Measurements from ENCODE around the gene C20orf173.

The C20orf173 gene

DNA sequence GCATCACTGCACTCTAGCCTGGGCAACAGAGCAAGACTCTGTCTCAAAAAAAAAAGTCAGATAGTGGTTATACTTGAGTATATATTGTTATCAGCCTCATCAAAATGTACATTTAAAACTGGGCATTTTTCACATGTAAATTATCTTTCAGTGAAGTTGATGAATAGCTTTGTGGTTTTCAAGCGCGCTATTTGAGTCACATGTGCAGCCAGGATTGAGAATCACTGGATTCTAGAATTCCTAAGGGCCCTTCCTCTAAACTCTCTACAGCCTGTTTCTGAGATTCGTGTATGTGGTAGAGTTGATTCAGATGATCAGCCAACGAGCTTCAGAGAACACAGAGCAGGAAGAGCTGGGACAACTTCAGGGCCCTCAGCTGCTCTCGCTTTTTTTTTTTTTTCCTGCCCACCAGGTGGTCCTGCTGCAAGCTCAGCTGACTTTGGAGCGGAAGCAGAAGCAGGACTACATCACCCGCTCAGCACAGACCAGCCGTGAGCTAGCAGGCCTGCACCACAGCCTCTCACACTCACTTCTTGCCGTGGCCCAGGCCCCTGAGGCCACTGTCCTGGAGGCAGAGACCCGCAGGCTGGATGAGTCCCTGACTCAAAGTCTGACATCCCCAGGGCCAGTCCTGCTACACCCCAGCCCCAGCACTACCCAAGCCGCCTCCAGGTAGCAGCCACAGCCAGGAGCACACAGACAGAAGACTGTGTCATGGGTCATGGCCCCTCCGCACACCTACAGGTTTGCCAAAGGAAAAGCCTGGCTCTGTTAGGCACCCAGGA is 18.3 kb downstream of the C20orf173 start:
- Histone ChIP-seq H2BK12ac (ENCODE audit: low read length in 2 of 2) (no peak overlapping the region), H3K4me3 (ENCODE audit: insufficient read depth in 1 of 2, low read depth in 1 of 2, low read length in 2 of 2) (no peak overlapping the region), H3K27ac (ENCODE audit: low read length, poor library complexity, severe bottlenecking) (peak overlapping the region; percentile 85), H3K23ac (ENCODE audit: low read length in 2 of 2) (no peak overlapping the region), H2BK15ac (ENCODE audit: low read depth, poor library complexity, severe bottlenecking) (no peak overlapping the region), H3K9ac (ENCODE audit: low read length) (no peak overlapping the region), H3K4me1 (ENCODE audit: control insufficient read depth, insufficient read depth, low read depth, low read length) (peaks cover 19% of the 10 kb centered on the region), H2AFZ (ENCODE audit: low read depth, low read length) (no peak overlapping the region), H4K8ac (ENCODE audit: low read length) (no peak overlapping the region), H3K27me3 (ENCODE audit: control insufficient read depth in 1 of 2, insufficient read depth in 1 of 2, low read length in 2 of 2) (no peaks in the 10 kb centered on the region), H3K14ac (ENCODE audit: low read length in 2 of 2) (no peak overlapping the region), H3K4ac (ENCODE audit: low read depth in 1 of 2, low read length in 2 of 2) (no peak overlapping the region), H4K91ac (ENCODE audit: low read length) (no peak overlapping the region), H3K9me3 (ENCODE audit: control insufficient read depth, low read length) (no peaks in the 10 kb centered on the region), H3K36me3 (ENCODE audit: control insufficient read depth in 1 of 2, insufficient read depth in 2 of 2, low read depth in 1 of 2, low read length in 2 of 2) (peaks cover 74 to 91% of the 10 kb centered on the region in 2 experiments), H2AK5ac (ENCODE audit: low read length, severe bottlenecking) (peak overlapping the region; percentile 49), H3K4me2 (ENCODE audit: low read length, poor library complexity, severe bottlenecking) (no peak overlapping the region), H3K18ac (ENCODE audit: low read depth in 1 of 2, low read length in 2 of 2) (no peak overlapping the region), H3K79me1 (replicated peaks; ENCODE audit: low read length, poor library complexity, severe bottlenecking) (peaks cover 24% of the 10 kb centered on the region), H2BK5ac (ENCODE audit: low read depth, low read length, poor library complexity, severe bottlenecking) (no peak overlapping the region), H2BK120ac (ENCODE audit: low read depth, low read length) (no peak overlapping the region)
- WGBS, result 94% methylated on average over 9 of the region's 12 CpGs
- peak; percentile 41 for DNase-seq

DNA sequence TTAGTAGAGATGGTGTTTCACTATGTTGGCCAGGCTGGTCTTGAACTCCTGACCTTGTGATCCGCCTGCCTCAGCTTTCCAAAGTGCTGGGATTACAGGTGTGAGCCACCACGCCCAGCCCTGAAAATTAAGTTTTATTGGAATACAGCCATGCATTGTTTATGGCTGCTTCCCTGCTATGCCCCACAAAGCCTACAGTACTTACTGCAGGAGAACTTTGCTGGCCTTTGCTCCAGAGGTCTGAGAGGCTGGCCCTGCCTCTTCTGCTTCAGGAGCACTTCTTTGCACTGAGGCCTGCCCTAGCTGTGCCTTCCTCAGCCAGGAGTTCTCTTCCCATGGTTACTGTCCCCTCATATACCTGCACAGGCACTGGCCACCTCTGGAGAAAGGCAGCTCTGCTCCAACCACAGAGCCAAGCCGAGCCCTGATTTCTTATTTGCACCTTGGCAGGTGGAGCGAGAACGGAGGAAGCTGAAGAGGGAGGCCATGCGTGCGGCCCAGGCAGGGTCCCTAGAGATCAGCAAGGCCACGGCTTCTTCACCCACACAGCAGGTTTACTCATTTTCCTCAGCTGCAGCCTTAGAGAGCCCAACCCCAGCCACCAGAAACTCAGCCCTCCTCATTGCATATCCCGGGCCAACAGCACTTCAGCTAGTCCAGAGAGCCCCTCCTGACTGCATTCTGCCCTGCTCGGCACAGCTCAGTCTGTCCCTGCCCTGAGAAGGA is 20.8 kb downstream of the C20orf173 start:
- DNase-seq, result no peak
- H3K4me3 ChIP-seq (ENCODE audit: insufficient read depth in 1 of 2, low read depth in 1 of 2, low read length in 2 of 2), result no peak overlapping the region
- no peak overlapping the region for H2BK5ac ChIP-seq (ENCODE audit: low read depth, low read length, poor library complexity, severe bottlenecking)
- H2BK15ac ChIP-seq (ENCODE audit: low read depth, poor library complexity, severe bottlenecking), result no peak overlapping the region
- no peak overlapping the region for H2AFZ ChIP-seq (ENCODE audit: low read depth, low read length)
- no peak overlapping the region for H3K23ac ChIP-seq (ENCODE audit: low read length in 2 of 2)
- no peak overlapping the region for H3K9ac ChIP-seq (ENCODE audit: low read length)
- H2BK120ac ChIP-seq (ENCODE audit: low read depth, low read length), result no peak overlapping the region
- H3K4me2 ChIP-seq (ENCODE audit: low read length, poor library complexity, severe bottlenecking), result no peak overlapping the region
- H4K91ac ChIP-seq (ENCODE audit: low read length), result no peak overlapping the region
- no peak overlapping the region for H3K18ac ChIP-seq (ENCODE audit: low read depth in 1 of 2, low read length in 2 of 2)
- H4K8ac ChIP-seq (ENCODE audit: low read length), result no peak overlapping the region
- H3K4me1 ChIP-seq (ENCODE audit: control insufficient read depth, insufficient read depth, low read depth, low read length), result peaks cover 13% of the 10 kb centered on the region
- no peak overlapping the region for H2AK5ac ChIP-seq (ENCODE audit: low read length, severe bottlenecking)
- no peak overlapping the region for H3K4ac ChIP-seq (ENCODE audit: low read depth in 1 of 2, low read length in 2 of 2)
- H3K79me1 ChIP-seq (replicated peaks; ENCODE audit: low read length, poor library complexity, severe bottlenecking), result peaks cover 37% of the 10 kb centered on the region
- no peak overlapping the region for H3K14ac ChIP-seq (ENCODE audit: low read length in 2 of 2)
- H2BK12ac ChIP-seq (ENCODE audit: low read length in 2 of 2), result no peak overlapping the region
- H3K27me3 ChIP-seq (ENCODE audit: control insufficient read depth in 1 of 2, insufficient read depth in 1 of 2, low read length in 2 of 2), result no peaks in the 10 kb centered on the region
- WGBS, result 98% methylated on average over 10 of the region's 10 CpGs
- no peak overlapping the region for H3K27ac ChIP-seq (ENCODE audit: low read length, poor library complexity, severe bottlenecking)
- peaks cover 75 to 97% of the 10 kb centered on the region in 2 experiments for H3K36me3 ChIP-seq (ENCODE audit: control insufficient read depth in 1 of 2, insufficient read depth in 2 of 2, low read depth in 1 of 2, low read length in 2 of 2)
- no peaks in the 10 kb centered on the region for H3K9me3 ChIP-seq (ENCODE audit: control insufficient read depth, low read length)

DNA sequence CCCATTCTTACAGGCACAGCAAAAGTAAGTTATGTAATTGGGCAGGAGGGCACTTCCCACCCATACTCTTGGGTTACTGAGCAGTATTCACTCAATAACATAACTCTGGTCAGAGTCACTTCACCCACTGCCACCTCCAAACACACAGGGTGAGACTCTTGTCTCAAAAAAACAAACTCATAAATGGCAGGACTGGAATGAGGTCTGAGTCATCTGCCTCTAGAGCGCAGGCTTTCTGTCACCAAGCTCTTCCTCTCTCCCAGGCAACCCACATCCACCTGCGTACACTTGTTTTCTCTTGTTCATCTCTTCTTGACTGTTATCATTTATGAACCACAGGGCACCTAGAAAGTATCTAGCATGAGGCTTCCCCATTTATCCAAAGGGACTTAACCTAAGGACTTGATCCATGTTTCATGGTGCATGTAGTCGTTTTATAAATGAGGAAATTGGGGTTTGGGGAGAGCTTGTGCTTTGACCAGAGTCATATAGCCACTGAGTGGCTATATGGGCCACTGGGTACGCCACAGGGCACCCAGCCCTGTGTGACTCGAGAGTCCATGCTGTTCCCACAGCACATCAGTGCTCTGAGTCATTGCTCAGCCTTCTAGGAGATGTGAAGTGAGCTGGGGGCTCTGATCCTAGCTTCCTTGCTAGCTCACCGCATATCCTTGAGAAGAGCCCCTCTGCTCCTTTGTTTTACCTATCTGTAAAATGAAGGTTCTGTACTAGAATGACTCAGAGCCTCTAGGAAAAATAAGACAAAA is 22.4 kb downstream of the C20orf173 start:
- no peak overlapping the region for H3K27ac ChIP-seq (ENCODE audit: low read length, poor library complexity, severe bottlenecking)
- no peak overlapping the region for H2AFZ ChIP-seq (ENCODE audit: low read depth, low read length)
- DNase-seq, result peak; percentile 38
- peaks cover 77 to 98% of the 10 kb centered on the region in 2 experiments for H3K36me3 ChIP-seq (ENCODE audit: control insufficient read depth in 1 of 2, insufficient read depth in 2 of 2, low read depth in 1 of 2, low read length in 2 of 2)
- H3K9me3 ChIP-seq (ENCODE audit: control insufficient read depth, low read length), result no peaks in the 10 kb centered on the region
- H4K91ac ChIP-seq (ENCODE audit: low read length), result no peak overlapping the region
- H3K79me1 ChIP-seq (replicated peaks; ENCODE audit: low read length, poor library complexity, severe bottlenecking), result peaks cover 41% of the 10 kb centered on the region
- H3K18ac ChIP-seq (ENCODE audit: low read depth in 1 of 2, low read length in 2 of 2), result no peak overlapping the region
- H2BK15ac ChIP-seq (ENCODE audit: low read depth, poor library complexity, severe bottlenecking), result no peak overlapping the region
- H3K9ac ChIP-seq (ENCODE audit: low read length), result no peak overlapping the region
- H3K27me3 ChIP-seq (ENCODE audit: control insufficient read depth in 1 of 2, insufficient read depth in 1 of 2, low read length in 2 of 2), result no peaks in the 10 kb centered on the region
- no peak overlapping the region for H3K14ac ChIP-seq (ENCODE audit: low read length in 2 of 2)
- H2BK120ac ChIP-seq (ENCODE audit: low read depth, low read length), result no peak overlapping the region
- H2BK5ac ChIP-seq (ENCODE audit: low read depth, low read length, poor library complexity, severe bottlenecking), result no peak overlapping the region
- no peak overlapping the region for H4K8ac ChIP-seq (ENCODE audit: low read length)
- H3K23ac ChIP-seq (ENCODE audit: low read length in 2 of 2), result no peak overlapping the region
- peaks cover 13% of the 10 kb centered on the region for H3K4me1 ChIP-seq (ENCODE audit: control insufficient read depth, insufficient read depth, low read depth, low read length)
- no peak overlapping the region for H3K4me3 ChIP-seq (ENCODE audit: insufficient read depth in 1 of 2, low read depth in 1 of 2, low read length in 2 of 2)
- no peak overlapping the region for H3K4ac ChIP-seq (ENCODE audit: low read depth in 1 of 2, low read length in 2 of 2)
- no peak overlapping the region for H3K4me2 ChIP-seq (ENCODE audit: low read length, poor library complexity, severe bottlenecking)
- H2AK5ac ChIP-seq (ENCODE audit: low read length, severe bottlenecking), result no peak overlapping the region
- no peak overlapping the region for H2BK12ac ChIP-seq (ENCODE audit: low read length in 2 of 2)
- 79% methylated on average over 5 of the region's 6 CpGs for WGBS

DNA sequence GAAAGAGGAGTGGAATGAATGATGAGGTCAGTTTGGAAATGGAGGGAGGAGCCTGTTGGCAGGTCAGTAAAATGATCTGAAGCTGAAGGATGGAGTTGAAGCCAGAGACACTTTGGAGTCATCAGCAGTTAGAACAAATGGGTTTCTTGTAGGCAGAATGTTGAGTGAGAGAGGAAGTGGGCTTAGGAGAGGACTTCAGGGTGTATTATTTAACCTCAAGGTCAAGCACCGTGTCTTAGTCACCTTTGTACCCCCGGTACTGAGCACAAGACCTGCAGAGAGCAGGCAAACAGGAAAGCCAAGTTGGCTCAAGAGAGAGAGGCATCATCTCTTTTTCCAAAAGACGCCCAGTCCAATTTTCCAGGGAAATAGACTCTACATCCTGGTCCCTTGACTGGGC is 23.3 kb downstream of the C20orf173 start:
- Histone ChIP-seq H3K27me3 (ENCODE audit: control insufficient read depth in 1 of 2, insufficient read depth in 1 of 2, low read length in 2 of 2) (no peaks in the 10 kb centered on the region), H3K79me1 (replicated peaks; ENCODE audit: low read length, poor library complexity, severe bottlenecking) (peaks cover 42% of the 10 kb centered on the region), H3K4me2 (ENCODE audit: low read length, poor library complexity, severe bottlenecking) (no peak overlapping the region), H3K14ac (ENCODE audit: low read length in 2 of 2) (no peak overlapping the region), H3K4ac (ENCODE audit: low read depth in 1 of 2, low read length in 2 of 2) (no peak overlapping the region), H4K8ac (ENCODE audit: low read length) (no peak overlapping the region), H2BK120ac (ENCODE audit: low read depth, low read length) (no peak overlapping the region), H3K23ac (ENCODE audit: low read length in 2 of 2) (no peak overlapping the region), H2BK12ac (ENCODE audit: low read length in 2 of 2) (no peak overlapping the region), H3K4me1 (ENCODE audit: control insufficient read depth, insufficient read depth, low read depth, low read length) (peaks cover 8% of the 10 kb centered on the region), H3K9ac (ENCODE audit: low read length) (no peak overlapping the region), H3K36me3 (ENCODE audit: control insufficient read depth in 1 of 2, insufficient read depth in 2 of 2, low read depth in 1 of 2, low read length in 2 of 2) (peaks cover 75 to 98% of the 10 kb centered on the region in 2 experiments), H2BK5ac (ENCODE audit: low read depth, low read length, poor library complexity, severe bottlenecking) (no peak overlapping the region), H3K9me3 (ENCODE audit: control insufficient read depth, low read length) (no peaks in the 10 kb centered on the region), H3K18ac (ENCODE audit: low read depth in 1 of 2, low read length in 2 of 2) (no peak overlapping the region), H3K4me3 (ENCODE audit: insufficient read depth in 1 of 2, low read depth in 1 of 2, low read length in 2 of 2) (no peak overlapping the region), H2AK5ac (ENCODE audit: low read length, severe bottlenecking) (no peak overlapping the region), H4K91ac (ENCODE audit: low read length) (no peak overlapping the region), H2BK15ac (ENCODE audit: low read depth, poor library complexity, severe bottlenecking) (no peak overlapping the region), H3K27ac (ENCODE audit: low read length, poor library complexity, severe bottlenecking) (no peak overlapping the region), H2AFZ (ENCODE audit: low read depth, low read length) (no peak overlapping the region)
- 76% methylated on average over 3 of the region's 3 CpGs for WGBS
- DNase-seq, result no peak
